ENCODE data around the gene F2RL2.

F2RL2 gene

DNA sequence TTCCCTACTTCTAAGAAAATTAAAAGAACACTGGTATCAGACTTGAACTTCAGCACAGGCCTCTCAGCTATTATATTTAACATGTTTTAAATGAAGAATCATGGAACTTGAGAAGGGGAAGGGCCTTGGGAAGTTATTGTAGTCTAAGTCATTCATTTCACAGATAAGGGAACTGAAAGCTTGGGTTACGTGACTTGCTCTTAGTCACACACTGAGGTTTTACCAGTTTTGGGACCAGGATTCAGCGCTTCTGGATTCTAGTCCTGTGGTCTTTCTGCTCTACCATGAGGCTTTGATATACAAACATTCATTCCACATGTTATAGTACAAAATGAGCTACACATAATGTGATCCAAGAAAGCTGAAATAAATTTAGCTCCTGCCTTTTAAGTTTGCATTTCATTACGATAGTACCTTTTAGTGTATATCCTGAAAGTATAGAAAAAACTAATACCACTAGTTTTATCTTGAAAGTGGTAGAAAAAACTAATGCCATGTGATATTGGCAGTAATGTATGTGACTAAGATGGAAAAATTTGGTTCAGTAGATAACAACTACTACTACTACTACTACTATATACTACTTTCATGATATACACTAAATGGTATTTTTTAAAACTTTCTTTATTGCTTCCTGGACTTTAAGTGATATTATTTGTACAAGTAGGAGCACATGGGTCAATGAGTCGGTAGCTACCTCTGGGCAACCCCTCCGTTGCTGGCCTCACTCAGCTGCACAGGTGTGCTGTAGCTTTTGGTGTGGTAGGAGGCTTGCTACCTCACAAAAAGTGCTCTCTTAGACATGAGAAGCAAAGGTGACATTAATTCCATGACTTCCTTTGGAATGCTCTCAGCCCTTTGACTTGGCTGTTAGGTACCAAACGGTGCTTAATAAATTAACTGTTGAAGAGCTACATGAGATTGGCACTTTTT is 40.7 kb downstream of the F2RL2 start:
- no peak for DNase-seq

DNA sequence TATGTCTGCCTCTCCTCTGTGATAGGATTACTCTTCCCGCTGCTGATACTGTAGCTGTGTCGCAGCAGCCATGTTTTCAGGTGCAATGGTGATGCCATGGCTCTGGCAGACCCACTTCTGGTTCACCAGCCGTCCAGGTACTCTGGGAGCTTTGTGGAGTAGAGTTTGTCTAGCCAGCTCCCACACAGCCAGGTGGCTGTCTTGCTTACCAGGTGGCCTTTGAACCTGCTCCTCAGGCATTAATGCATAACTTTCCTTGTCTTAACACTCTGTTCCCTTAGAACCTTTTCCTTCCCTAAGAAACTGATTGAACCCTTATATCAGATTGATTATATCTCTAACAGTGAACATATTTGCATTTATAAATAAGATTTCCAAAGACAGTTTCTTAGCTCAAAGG is 42.2 kb downstream of the F2RL2 start:
- DNase-seq: no peak

DNA sequence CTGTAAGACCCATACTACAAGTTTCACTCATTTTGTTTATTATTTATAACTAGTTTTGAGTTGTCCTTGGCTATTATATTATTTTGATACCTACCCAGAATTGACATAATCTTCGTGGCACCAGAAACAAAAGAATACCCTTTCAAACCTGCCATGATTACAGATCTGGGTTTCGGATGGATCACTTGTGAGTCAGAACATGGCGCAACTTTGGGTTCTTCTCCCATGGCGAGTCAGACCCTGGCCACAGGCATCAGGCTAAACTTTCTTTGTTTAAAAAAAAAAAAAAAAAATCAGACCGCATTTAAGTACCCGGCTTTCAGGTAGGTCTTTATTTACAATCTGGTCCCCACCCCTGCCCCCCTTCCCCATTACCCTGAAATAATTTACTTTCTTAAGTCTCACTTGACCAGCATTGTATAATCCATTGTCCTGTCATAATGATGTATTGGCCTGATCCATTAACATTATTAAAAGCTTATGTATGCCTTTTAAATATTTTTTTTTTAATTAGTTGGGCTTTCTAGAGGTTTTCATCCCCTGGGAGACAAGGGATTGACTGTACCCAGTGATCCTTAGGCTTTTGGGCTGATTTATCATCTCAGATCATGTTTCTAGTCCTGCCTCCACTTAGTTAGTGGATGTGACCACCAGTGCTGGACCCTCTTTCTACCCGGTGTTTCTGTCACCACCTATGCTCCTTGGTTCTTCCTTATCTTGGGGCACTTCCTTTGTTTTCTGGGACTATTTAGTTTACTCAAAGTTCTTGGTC is 43.9 kb downstream of the F2RL2 start:
- peak; percentile 14 for DNase-seq

DNA sequence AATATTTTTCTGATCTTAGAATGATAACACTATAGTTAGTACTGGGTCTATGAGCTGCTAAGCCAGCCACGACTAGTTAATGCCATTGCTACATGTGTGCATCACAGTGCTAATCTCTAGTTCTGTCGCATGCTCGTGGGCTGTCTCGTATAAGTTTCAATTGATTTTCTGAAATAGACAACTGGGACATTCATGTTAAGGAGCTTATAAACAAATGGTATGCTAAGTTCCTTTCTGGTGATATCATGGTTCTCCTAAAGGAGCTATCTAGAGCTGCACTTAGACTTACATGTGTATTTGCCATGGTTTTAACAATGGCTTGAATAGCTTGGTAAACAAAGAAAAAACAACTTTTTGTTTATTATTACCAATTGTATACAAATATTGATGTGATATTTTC is 46.2 kb downstream of the F2RL2 start:
- no peak for DNase-seq

DNA sequence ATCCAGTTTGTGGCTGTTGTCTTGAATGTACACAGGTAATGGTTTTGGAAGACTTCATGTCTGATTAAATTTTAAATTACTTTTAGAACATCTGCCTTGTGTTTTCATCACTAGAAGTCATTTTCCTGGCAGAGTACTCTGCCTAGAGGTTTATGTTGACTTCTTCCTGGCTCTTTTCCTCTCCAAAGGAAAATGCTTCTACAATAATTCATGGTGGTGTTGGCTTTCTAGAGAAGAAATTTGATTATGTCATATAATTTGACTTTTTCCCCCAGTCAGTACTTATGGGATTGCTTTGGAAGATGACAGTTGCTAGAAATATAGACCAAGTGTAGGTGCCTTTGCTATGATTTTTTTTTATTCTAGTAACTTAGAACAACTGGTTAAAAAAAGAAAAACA is 46.8 kb downstream of the F2RL2 start:
- DNase-seq: no peak

DNA sequence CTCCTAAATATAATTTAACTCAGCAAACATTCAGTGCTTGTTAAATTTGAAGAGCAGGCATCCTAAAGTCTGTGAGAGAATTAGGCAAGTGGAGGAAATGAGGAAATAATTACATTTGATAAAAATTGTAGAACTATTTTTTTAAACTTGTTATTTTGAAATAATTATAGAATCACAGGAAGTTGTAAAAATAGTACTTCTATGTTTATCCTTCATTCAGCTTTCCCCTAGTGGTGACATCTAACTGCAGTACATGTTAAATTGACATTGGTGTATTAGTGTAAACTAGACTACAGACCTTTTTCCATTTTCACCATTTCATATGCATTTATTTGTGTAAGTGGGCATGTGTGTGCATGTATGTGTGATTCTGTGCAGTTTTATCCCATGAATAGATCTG is 51.6 kb downstream of the F2RL2 start:
- DNase-seq: no peak

DNA sequence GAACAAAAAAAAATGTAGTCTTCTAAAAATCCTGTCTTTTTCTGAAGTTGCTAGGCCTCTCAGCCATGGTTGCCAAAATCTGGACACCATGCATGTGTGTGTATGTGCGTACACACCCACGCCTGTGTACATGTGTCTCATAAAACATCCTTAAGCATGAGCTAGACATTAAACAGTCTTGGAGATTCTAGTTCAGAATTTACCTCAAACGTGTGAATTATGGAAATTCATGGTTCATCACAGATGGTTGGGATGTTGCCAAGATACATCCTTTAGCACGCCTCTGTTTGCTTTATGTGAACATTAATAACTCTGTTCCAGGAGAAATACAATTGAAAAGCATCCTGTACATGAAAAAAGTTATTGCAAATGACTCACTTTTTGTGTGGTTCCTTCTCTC is 53.0 kb downstream of the F2RL2 start:
- no peak for DNase-seq

Data from HCEC 1CT (cell line).